GM12875 (cell line): Measurements from ENCODE around the gene ATL1.

ENCODE experiments used
- H3K4me3 ChIP-seq: one replicate; pipeline ENCODE4 v1.5.1; 2011; ENCODE audit warnings: low read depth, low read length, control low read depth
- TF ChIP-seq, protein P1 (sequence below): IDR thresholded peaks from 2 replicates; pipeline ENCODE4 v1.5.1; 2011; ENCODE audit warnings: low read depth, mild to moderate bottlenecking, control low read depth, inconsistent platforms, low read length, moderate library complexity, borderline replicate concordance; ENCODE audit not compliant: insufficient read depth

ATL1 gene

GRCh38 chr14:50676814-50677516, 117.0 kb downstream of the ATL1 start:
- TF ChIP-seq, protein P1, sequence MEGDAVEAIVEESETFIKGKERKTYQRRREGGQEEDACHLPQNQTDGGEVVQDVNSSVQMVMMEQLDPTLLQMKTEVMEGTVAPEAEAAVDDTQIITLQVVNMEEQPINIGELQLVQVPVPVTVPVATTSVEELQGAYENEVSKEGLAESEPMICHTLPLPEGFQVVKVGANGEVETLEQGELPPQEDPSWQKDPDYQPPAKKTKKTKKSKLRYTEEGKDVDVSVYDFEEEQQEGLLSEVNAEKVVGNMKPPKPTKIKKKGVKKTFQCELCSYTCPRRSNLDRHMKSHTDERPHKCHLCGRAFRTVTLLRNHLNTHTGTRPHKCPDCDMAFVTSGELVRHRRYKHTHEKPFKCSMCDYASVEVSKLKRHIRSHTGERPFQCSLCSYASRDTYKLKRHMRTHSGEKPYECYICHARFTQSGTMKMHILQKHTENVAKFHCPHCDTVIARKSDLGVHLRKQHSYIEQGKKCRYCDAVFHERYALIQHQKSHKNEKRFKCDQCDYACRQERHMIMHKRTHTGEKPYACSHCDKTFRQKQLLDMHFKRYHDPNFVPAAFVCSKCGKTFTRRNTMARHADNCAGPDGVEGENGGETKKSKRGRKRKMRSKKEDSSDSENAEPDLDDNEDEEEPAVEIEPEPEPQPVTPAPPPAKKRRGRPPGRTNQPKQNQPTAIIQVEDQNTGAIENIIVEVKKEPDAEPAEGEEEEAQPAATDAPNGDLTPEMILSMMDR: no peak
- H3K4me3 ChIP-seq: no peak overlapping the region

DNA sequence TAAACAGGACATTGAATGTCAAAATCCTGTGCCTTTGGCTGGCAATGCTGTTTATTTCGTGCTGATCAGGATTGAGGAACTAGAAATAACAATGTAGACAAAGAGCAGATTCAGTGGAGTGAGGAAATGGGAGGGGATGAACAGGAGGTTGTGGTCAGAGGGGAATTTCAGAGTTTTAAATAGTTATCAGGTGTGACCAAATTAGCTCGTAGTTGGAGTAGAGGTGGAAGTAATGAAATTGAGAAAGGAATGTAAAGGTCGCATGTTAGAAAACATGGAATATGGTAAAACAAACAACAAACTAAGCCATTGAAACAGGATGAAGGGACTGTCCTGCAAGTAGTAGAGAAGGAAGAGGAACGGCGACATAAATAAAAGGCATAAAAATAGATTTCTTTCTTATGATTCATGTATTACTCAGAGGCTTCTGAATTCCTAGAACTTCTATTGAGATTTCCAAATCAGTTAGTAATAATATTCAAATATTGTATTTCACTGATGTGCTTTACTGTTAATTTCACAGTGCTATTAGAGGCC, 117.7 kb downstream of the ATL1 start:
- H3K4me3 ChIP-seq: no peak overlapping the region
- TF ChIP-seq, protein P1: no peak

GRCh38 chr14:50678163-50678562, 118.2 kb downstream of the ATL1 start:
- TF ChIP-seq, protein P1: no peak
- H3K4me3 ChIP-seq: no peak overlapping the region

- H3K4me3 ChIP-seq: no peak overlapping the region
- TF ChIP-seq, protein P1: no peak
These were observed 119.7 kb downstream of the ATL1 start for GRCh38 chr14:50679674-50680073.
